ENCODE results near the gene SMIM35.

DNA sequence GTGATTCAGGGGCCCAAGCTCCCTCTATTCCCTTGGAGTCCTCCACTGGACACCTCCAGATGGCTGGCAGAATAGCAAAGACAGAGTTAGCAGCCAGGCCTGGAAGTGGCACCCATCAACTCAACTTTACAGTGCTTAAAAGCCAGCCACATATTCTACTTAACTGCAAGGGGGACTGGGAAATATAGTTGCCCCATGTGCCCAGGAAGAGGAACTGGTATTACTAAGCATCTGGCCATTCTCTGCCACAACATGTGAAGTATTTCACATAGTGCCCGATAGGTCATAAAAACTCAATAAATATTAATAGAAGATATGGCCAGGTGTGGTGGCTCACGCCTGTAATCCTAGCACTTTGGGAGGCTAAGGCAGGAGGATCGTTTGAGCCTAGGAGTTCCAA is 106.0 kb downstream of the SMIM35 start:
- no peak for TF ChIP-seq POLR2AphosphoS5 (IDR thresholded peaks at IDR 0.05; ENCODE audit: borderline replicate concordance, low read depth, low read length)
- TF ChIP-seq EZH2 (IDR thresholded peaks at IDR 0.05) = no peak
